HFF-Myc (cell line): ENCODE data around the gene UNC13D.

Experiments used
- DNase-seq: peaks from one replicate; pipeline ENCODE4 v3.0.0-alpha.2; 2011; ENCODE audit warnings: low read depth; ENCODE audit errors: extremely low read depth
- H3K4me3 ChIP-seq: replicated peaks from 2 replicates; pipeline ENCODE4 v1.5.1; 2011; ENCODE audit warnings: low read depth, mild to moderate bottlenecking, control low read depth, low read length
- CTCF ChIP-seq: IDR thresholded peaks from 2 replicates; pipeline ENCODE4 v1.5.1; 2012; ENCODE audit warnings: mild to moderate bottlenecking, low read depth, low read length, control low read depth; ENCODE audit errors: missing control alignments

The UNC13D gene

GRCh38 chr17:75876938-75877751 is 32.9 kb upstream of the UNC13D start:
- H3K4me3 ChIP-seq, result peak overlapping the region; percentile 52
- TF ChIP-seq CTCF, result no peak
- peak; percentile 86 for DNase-seq

- DNase-seq, result no peak
- TF ChIP-seq CTCF, result no peak
- peak overlapping the region; percentile 52 for H3K4me3 ChIP-seq
These were observed 32.2 kb upstream of the UNC13D start for GRCh38 chr17:75876190-75876937.

GRCh38 chr17:75875940-75876189 is 31.7 kb upstream of the UNC13D start:
- DNase-seq, result no peak
- no peak for TF ChIP-seq CTCF
- H3K4me3 ChIP-seq, result no peak overlapping the region

GRCh38 chr17:75875182-75875939 is 31.2 kb upstream of the UNC13D start:
- no peak overlapping the region for H3K4me3 ChIP-seq
- TF ChIP-seq CTCF, result no peak

GRCh38 chr17:75874323-75875181 is 30.3 kb upstream of the UNC13D start:
- no peak overlapping the region for H3K4me3 ChIP-seq
- DNase-seq, result no peak
- TF ChIP-seq CTCF, result no peak

More at GRCh38 chr17:75875182-75875939, 31.2 kb upstream of the UNC13D start:
- DNase-seq, result no peak
